ENCODE measurements around the gene EFHD1. TPM values are rescaled to one million over a fixed set of nuclear protein-coding genes. Genes with fewer than 3 reads are reported as not detected.

EFHD1 gene
- total RNA-seq, 1 experiment from 2014 or later, result 0.07 TPM

DNA sequence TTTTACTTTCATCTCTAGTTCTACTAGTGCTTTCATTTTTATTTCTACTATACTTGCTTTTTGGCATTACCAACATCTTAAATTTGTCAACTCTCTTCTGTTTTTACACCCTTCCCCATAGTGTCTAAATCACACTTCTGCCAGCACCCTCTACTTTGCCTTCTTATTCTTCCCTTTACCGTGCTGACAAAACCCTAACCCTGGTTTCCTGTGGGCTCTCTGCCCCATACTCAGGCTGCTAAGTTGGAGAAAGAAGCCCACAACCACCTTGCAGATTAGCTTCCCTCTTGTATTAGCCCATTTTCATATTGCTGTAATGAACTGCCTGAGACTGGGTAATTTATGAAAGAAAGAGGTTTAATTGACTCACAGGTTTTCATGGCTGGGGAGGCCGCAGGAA, 88.5 kb downstream of the EFHD1 start:
- Histone ChIP-seq H3K36me3 (ENCODE audit: low read depth, low read length) (peaks cover 23% of the 10 kb centered on the region), H3K9me2 (replicated peaks; ENCODE audit: low read length) (no peaks in the 10 kb centered on the region), H2AFZ (ENCODE audit: low read length) (no peak overlapping the region), H3F3A (ENCODE audit: low read length, unreplicated experiment) (no peaks in the 10 kb centered on the region), H3K4me1 (ENCODE audit: insufficient read depth, low read length) (no peaks in the 10 kb centered on the region), H4K20me1 (ENCODE audit: low read length) (peaks cover 23% of the 10 kb centered on the region; the same call in 1 of the 2 replicates), H3K27me3 (ENCODE audit: low read length) (no peaks in the 10 kb centered on the region), H3K4me2 (ENCODE audit: low read length) (no peak overlapping the region), H3K9ac (ENCODE audit: low read length) (no peak overlapping the region), H3K9me3 (ENCODE audit: low read length) (no peaks in the 10 kb centered on the region), H3K4me3 (ENCODE audit: low read length) (no peak overlapping the region), H3K79me2 (ENCODE audit: low read length) (peaks cover 78% of the 10 kb centered on the region), H3K27ac (ENCODE audit: low read length) (no peak overlapping the region)
- TF ChIP-seq EZH2 (IDR thresholded peaks at IDR 0.05; ENCODE audit: low read length, unreplicated experiment), result no peak
- TF ChIP-seq, protein P1, sequence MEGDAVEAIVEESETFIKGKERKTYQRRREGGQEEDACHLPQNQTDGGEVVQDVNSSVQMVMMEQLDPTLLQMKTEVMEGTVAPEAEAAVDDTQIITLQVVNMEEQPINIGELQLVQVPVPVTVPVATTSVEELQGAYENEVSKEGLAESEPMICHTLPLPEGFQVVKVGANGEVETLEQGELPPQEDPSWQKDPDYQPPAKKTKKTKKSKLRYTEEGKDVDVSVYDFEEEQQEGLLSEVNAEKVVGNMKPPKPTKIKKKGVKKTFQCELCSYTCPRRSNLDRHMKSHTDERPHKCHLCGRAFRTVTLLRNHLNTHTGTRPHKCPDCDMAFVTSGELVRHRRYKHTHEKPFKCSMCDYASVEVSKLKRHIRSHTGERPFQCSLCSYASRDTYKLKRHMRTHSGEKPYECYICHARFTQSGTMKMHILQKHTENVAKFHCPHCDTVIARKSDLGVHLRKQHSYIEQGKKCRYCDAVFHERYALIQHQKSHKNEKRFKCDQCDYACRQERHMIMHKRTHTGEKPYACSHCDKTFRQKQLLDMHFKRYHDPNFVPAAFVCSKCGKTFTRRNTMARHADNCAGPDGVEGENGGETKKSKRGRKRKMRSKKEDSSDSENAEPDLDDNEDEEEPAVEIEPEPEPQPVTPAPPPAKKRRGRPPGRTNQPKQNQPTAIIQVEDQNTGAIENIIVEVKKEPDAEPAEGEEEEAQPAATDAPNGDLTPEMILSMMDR (conservative IDR thresholded peaks at IDR 0.05; ENCODE audit: low read depth, low read length), result no peak
- TF ChIP-seq EZH2phosphoT487 (IDR thresholded peaks at IDR 0.05; ENCODE audit: borderline replicate concordance, low read length), result no peak
- ATAC-seq (no peak), DNase-seq (no peak)
- ChIA-PET POLR2A (ENCODE audit: unreplicated experiment) (no interaction called here), CTCF (no interaction called here)
- intact Hi-C loops (cut with micrococcal nuclease), result no loop called here
- BruUV-seq (replicated peaks), result no TSS peak

DNA sequence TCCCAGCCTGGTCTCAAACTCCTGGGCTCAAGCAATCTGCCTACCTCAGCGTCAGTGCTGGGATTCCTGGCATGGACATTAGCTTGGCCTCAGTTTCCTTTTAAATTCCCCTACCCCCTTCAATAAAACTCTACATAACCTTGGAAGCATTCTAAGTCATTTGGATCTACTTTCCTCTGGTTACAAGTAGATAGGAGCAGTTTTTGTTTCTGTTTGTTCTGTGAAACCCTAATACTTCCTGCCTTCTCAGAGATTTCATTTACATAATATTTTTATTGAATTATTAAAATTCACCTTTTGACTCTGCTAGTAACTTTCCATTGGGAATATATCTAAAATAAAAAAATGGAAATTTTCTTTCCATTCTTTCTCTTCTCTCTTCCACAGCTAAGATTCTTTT, 89.6 kb downstream of the EFHD1 start:
- no peaks in the 10 kb centered on the region for H3K27me3 ChIP-seq (ENCODE audit: low read length)
- BruUV-seq (replicated peaks), result no TSS peak

DNA sequence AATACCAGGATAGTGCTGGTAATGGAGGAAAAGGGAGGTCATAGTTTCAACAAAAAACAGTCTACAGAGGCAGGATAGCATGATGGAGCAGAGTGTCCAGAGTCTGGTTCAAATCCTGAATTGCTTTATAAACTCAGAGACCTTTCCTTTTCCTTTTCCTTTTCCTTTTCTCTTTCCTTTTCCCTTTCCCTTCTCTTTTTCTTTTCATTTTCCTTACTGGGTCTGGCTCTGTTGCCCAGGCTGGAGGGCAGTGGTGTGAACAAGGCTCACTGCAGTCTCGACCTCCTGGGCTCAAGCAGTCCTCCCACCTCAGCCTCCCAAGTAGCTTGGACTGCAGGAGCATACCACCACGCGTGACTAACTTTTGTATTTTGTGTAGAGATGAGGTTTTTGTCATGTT, 95.4 kb downstream of the EFHD1 start:
- no TSS peak for BruUV-seq (replicated peaks)
- Histone ChIP-seq H3K4me2 (ENCODE audit: low read length) (no peak overlapping the region), H3K79me2 (ENCODE audit: low read length) (peaks cover 59% of the 10 kb centered on the region), H4K20me1 (ENCODE audit: low read length) (peaks cover 13% of the 10 kb centered on the region; the same call in 1 of the 2 replicates), H3K9me2 (replicated peaks; ENCODE audit: low read length) (no peaks in the 10 kb centered on the region), H3K9ac (ENCODE audit: low read length) (no peak overlapping the region), H3K4me1 (ENCODE audit: insufficient read depth, low read length) (no peaks in the 10 kb centered on the region), H3K9me3 (ENCODE audit: low read length) (no peaks in the 10 kb centered on the region), H3F3A (ENCODE audit: low read length, unreplicated experiment) (no peaks in the 10 kb centered on the region), H3K4me3 (ENCODE audit: low read length) (no peak overlapping the region), H2AFZ (ENCODE audit: low read length) (no peak overlapping the region), H3K36me3 (ENCODE audit: low read depth, low read length) (peaks cover 19% of the 10 kb centered on the region; the same call in 1 of the 2 replicates), H3K27ac (ENCODE audit: low read length) (no peak overlapping the region), H3K27me3 (ENCODE audit: low read length) (no peaks in the 10 kb centered on the region)
- ChIA-PET CTCF (no interaction called here), POLR2A (ENCODE audit: unreplicated experiment) (no interaction called here)
- DNase-seq, result no peak
- intact Hi-C loops (cut with micrococcal nuclease), result no loop called here
- TF ChIP-seq EZH2 (IDR thresholded peaks at IDR 0.05; ENCODE audit: low read length, unreplicated experiment), result no peak
- no peak for TF ChIP-seq EZH2phosphoT487 (IDR thresholded peaks at IDR 0.05; ENCODE audit: borderline replicate concordance, low read length)
- TF ChIP-seq, protein P1 (conservative IDR thresholded peaks at IDR 0.05; ENCODE audit: low read depth, low read length), result no peak
- no peak for ATAC-seq

More for the DNA sequence above, 89.6 kb downstream of the EFHD1 start:
- no peaks in the 10 kb centered on the region for H3K9me2 ChIP-seq (replicated peaks; ENCODE audit: low read length)
- H3K4me2 ChIP-seq (ENCODE audit: low read length), result no peak overlapping the region
- no peaks in the 10 kb centered on the region for H3F3A ChIP-seq (ENCODE audit: low read length, unreplicated experiment)
- H3K4me1 ChIP-seq (ENCODE audit: insufficient read depth, low read length), result no peaks in the 10 kb centered on the region
- H3K36me3 ChIP-seq (ENCODE audit: low read depth, low read length), result peaks cover 19% of the 10 kb centered on the region
- H3K9me3 ChIP-seq (ENCODE audit: low read length), result no peaks in the 10 kb centered on the region
- H4K20me1 ChIP-seq (ENCODE audit: low read length), result peaks cover 27% of the 10 kb centered on the region; the same call in 1 of the 2 replicates
- ChIA-PET POLR2A (ENCODE audit: unreplicated experiment) (no interaction called here), CTCF (no interaction called here)
- H3K79me2 ChIP-seq (ENCODE audit: low read length), result peaks cover 78% of the 10 kb centered on the region
- no peak overlapping the region for H3K4me3 ChIP-seq (ENCODE audit: low read length)
- intact Hi-C loops (cut with micrococcal nuclease), result no loop called here
- no peak overlapping the region for H3K27ac ChIP-seq (ENCODE audit: low read length)
- H3K9ac ChIP-seq (ENCODE audit: low read length), result no peak overlapping the region
- DNase-seq (no peak), ATAC-seq (peak; percentile 68)
- TF ChIP-seq, protein P1 (conservative IDR thresholded peaks at IDR 0.05; ENCODE audit: low read depth, low read length), result no peak
- TF ChIP-seq EZH2phosphoT487 (IDR thresholded peaks at IDR 0.05; ENCODE audit: borderline replicate concordance, low read length) (no peak), EZH2 (IDR thresholded peaks at IDR 0.05; ENCODE audit: low read length, unreplicated experiment) (no peak)
- H2AFZ ChIP-seq (ENCODE audit: low read length), result no peak overlapping the region
